NK-92 treated with Interleukin-12 subunit alpha and Interleukin-12 subunit beta, amount 100 ng/mL, for 24 hours (cell line): ENCODE data around the gene ZNF583.

Experiments
- DNase-seq: peaks from one replicate; lab custom pipeline; 2025; lab: John Stamatoyannopoulos, UW

The ZNF583 gene

DNA sequence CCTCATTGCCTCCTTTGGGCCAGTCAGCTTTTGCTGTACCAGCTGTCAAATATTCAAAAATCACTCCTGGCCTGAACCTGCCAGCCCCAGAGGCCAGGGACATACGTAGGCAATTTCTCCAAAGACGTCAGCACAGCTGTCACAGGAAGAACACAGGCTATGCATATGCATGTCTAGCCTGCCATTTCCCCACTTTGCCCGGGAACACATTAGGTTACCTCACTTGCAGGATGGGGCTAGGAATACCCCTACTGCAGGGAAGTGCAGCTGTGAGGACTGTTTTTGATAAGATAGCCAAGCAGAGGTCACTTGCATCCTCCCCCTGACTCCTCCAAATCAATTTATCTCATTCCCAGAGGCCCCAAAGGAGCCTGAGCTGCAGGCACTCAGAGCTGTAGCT is 70.2 kb downstream of the ZNF583 start:
- DNase-seq = no peak

DNA sequence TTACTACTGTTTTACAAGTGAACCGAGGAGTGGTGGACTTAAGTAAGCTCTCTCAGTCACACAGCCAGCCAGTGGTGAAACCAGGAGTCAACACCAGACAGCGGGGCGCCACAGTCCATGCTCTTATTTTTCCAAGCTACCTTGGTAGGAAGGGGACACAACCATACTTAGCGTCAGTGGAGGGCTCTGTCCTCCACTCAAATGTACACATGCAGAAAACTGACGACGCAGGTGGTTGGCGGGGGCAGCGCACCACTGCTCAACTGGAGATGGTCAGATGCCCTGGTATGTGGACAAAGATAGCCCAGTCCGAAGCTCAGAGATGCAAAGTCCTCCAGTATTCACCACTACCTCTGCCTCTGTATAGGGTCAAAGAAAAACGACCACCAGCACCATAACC is 72.0 kb downstream of the ZNF583 start:
- no peak for DNase-seq
